ENCODE measurements around the gene APCDD1.

Gene APCDD1

GRCh38 chr18:10454681-10455557 is 484 bp downstream of the APCDD1 start:
- no peak for DNase-seq (ENCODE audit: low read depth)
- TF ChIP-seq, protein P1, sequence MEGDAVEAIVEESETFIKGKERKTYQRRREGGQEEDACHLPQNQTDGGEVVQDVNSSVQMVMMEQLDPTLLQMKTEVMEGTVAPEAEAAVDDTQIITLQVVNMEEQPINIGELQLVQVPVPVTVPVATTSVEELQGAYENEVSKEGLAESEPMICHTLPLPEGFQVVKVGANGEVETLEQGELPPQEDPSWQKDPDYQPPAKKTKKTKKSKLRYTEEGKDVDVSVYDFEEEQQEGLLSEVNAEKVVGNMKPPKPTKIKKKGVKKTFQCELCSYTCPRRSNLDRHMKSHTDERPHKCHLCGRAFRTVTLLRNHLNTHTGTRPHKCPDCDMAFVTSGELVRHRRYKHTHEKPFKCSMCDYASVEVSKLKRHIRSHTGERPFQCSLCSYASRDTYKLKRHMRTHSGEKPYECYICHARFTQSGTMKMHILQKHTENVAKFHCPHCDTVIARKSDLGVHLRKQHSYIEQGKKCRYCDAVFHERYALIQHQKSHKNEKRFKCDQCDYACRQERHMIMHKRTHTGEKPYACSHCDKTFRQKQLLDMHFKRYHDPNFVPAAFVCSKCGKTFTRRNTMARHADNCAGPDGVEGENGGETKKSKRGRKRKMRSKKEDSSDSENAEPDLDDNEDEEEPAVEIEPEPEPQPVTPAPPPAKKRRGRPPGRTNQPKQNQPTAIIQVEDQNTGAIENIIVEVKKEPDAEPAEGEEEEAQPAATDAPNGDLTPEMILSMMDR (conservative IDR thresholded peaks at IDR 0.05; ENCODE audit: low read depth, low read length), result no peak
- H3K4me3 ChIP-seq (ENCODE audit: low read depth, low read length), result no peak overlapping the region

DNA sequence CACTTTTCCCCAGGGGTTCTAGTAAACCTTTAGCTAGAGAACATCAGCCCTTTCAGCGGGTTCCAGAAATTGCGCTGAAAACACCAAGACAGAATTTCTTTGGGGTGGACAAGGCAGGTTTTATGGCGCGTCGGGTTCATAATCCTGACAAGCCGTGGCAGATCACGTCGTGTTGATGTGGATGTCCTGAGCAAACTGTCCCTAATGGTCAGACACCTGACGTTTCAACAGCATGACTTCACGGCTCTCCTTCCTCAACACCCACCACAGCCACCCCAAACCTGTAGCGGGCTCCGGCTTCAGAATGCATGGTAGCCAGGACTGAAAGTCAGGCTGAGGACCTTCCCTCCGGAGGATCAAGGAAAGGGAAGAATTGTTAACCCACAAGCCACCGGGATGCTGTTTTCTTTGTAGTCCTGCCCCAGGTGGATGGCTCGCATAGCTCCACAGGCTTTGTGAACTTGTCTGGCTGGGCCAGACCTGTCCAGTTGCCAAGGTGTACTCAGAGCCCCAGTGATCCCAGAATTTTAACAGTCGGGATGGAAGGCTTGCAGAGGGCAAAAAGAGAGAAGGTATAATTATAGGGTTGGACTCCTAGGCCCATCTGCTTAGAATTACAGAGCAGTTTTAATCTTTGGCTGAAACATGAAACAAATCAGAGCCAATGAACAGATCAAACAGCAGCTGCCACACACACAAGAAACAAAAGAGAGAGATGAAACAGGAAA is 1.5 kb downstream of the APCDD1 start:
- H3K4me3 ChIP-seq (ENCODE audit: low read depth, low read length), result no peak overlapping the region
- TF ChIP-seq, protein P1 (conservative IDR thresholded peaks at IDR 0.05; ENCODE audit: low read depth, low read length), result no peak
- DNase-seq (ENCODE audit: low read depth), result no peak

GRCh38 chr18:10456718-10457117 is 2.3 kb downstream of the APCDD1 start:
- TF ChIP-seq, protein P1 (conservative IDR thresholded peaks at IDR 0.05; ENCODE audit: low read depth, low read length), result no peak
- DNase-seq (ENCODE audit: low read depth), result no peak
- H3K4me3 ChIP-seq (ENCODE audit: low read depth, low read length), result no peak overlapping the region

DNA sequence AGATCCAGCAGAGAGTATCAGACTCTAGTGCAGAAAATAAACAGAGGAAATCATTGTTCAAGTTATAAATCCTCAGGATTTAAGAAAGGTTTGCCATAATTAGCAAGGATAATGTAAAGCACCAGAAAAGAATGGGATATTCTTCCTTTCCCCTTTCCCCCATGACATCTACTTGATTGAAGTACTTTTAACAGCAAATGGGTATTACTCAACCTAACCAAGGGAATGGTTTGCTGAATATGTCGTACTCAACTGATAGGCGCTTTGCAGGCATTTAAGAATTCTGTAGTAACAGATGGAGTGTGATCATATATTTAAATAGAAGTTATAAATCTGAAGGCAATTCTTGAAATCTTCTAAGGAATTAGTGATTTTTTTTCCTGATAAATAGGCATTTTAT is 2.7 kb downstream of the APCDD1 start:
- DNase-seq (ENCODE audit: low read depth), result no peak
- H3K4me3 ChIP-seq (ENCODE audit: low read depth, low read length), result no peak overlapping the region
- TF ChIP-seq, protein P1 (conservative IDR thresholded peaks at IDR 0.05; ENCODE audit: low read depth, low read length), result no peak

- no peak for DNase-seq (ENCODE audit: low read depth)
- H3K4me3 ChIP-seq (ENCODE audit: low read depth, low read length), result no peak overlapping the region
- TF ChIP-seq, protein P1 (conservative IDR thresholded peaks at IDR 0.05; ENCODE audit: low read depth, low read length), result no peak
These were observed 3.3 kb downstream of the APCDD1 start for GRCh38 chr18:10457767-10458166.

DNA sequence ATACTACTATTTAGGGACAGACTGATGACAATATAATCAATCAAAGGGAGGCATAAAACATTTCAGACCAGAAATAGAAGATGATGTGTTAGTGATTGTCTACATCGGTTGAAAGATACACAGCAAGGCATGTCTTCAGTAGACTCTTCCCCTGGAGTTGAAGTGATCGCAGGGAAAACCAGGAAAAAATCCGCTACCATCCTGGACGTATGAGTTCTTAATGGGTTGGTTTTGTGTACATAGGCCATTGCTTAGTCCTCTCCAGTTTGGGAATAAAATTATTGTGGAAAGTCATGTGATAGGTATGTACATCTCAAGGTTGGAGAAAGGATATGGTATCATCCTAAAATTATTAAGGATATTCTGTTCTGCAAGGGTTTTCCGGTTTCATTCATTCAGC is 4.3 kb downstream of the APCDD1 start:
- no peak overlapping the region for H3K4me3 ChIP-seq (ENCODE audit: low read depth, low read length)
- TF ChIP-seq, protein P1 (conservative IDR thresholded peaks at IDR 0.05; ENCODE audit: low read depth, low read length), result no peak
- no peak for DNase-seq (ENCODE audit: low read depth)

Measured in choroid plexus epithelial cell (primary cell).